OCI-LY1 (cell line): Measurements from ENCODE around the gene SMARCC1.

Source experiments
- H2AFZ ChIP-seq: fragments of 200-600 bp; sonication (generic), shearing (Covaris generic); 2 replicates; pipeline ENCODE4 v1.6.0; 2014; ENCODE audit warnings: antibody characterized with exemption, mild to moderate bottlenecking, low read length
- H3F3A ChIP-seq: fragments of 200-600 bp; sonication (generic), shearing (Covaris generic); 2 replicates; pipeline ENCODE4 v1.6.0; 2014; ENCODE audit warnings: mild to moderate bottlenecking, antibody characterized with exemption, low read length, moderate library complexity; ENCODE audit not compliant: insufficient read depth
- H3K27ac ChIP-seq: fragments of 200-600 bp; sonication (generic); 2 replicates; pipeline ENCODE4 v1.5.1; 2014; ENCODE audit warnings: low read length, mixed run types, mild to moderate bottlenecking, low read depth; ENCODE audit not compliant: poor library complexity, severe bottlenecking
- H3K27me3 ChIP-seq: fragments of 200-600 bp; sonication (generic); 2 replicates; pipeline ENCODE4 v1.6.0; 2014; ENCODE audit warnings: antibody characterized with exemption, mild to moderate bottlenecking, low read length, moderate library complexity; ENCODE audit not compliant: insufficient read depth
- H3K36me3 ChIP-seq: fragments of 200-600 bp; sonication (generic); 2 replicates; pipeline ENCODE4 v1.6.1; 2014; ENCODE audit warnings: mild to moderate bottlenecking, antibody characterized with exemption, low read length, moderate library complexity, mixed read lengths; ENCODE audit not compliant: insufficient read depth
- H3K4me1 ChIP-seq: fragments of 200-600 bp; sonication (generic); 2 replicates; pipeline ENCODE4 v1.5.1; 2014; ENCODE audit warnings: mild to moderate bottlenecking, low read length, moderate library complexity; ENCODE audit not compliant: insufficient read depth, severe bottlenecking
- H3K4me2 ChIP-seq: fragments of 200-600 bp; sonication (generic), shearing (Covaris generic); 2 replicates; pipeline ENCODE4 v1.6.1; 2014; ENCODE audit warnings: low read length
- H3K4me3 ChIP-seq: fragments of 200-600 bp; sonication (generic); 2 replicates; pipeline ENCODE4 v1.5.1; 2014; ENCODE audit warnings: low read length, low read depth, mild to moderate bottlenecking, mixed read lengths; ENCODE audit not compliant: poor library complexity, severe bottlenecking
- H3K79me2 ChIP-seq: fragments of 200-600 bp; shearing (Covaris generic); 2 replicates; pipeline ENCODE4 v1.6.1; 2016; ENCODE audit warnings: mixed run types, low read length, mixed read lengths; ENCODE audit not compliant: insufficient read depth
- H3K9ac ChIP-seq: fragments of 200-600 bp; sonication (generic), shearing (Covaris generic); 2 replicates; pipeline ENCODE4 v1.6.1; 2014; ENCODE audit warnings: mild to moderate bottlenecking, low read length, mixed read lengths
- H3K9me2 ChIP-seq: fragments of 200-600 bp; sonication (generic), shearing (Covaris generic); 2 replicates; pipeline ENCODE4 v1.6.1; 2014; ENCODE audit warnings: low read depth, mild to moderate bottlenecking, low read length, mixed read lengths
- H3K9me3 ChIP-seq: fragments of 200-600 bp; shearing (Covaris generic); 2 replicates; pipeline ENCODE4 v1.6.1; 2014; ENCODE audit warnings: low read length, mixed read lengths
- H4K20me1 ChIP-seq: fragments of 200-600 bp; sonication (generic), shearing (Covaris generic); 2 replicates; pipeline ENCODE4 v1.6.0; 2016; ENCODE audit warnings: mild to moderate bottlenecking, low read length; ENCODE audit not compliant: insufficient read depth
- CTCF ChIP-seq: fragments of 200-600 bp; sonication (generic), shearing (Covaris generic); IDR thresholded peaks from 2 replicates; pipeline ENCODE4 v1.5.1; 2017; ENCODE audit warnings: mild to moderate bottlenecking, antibody characterized with exemption, low read length, moderate library complexity, mixed read lengths
- EZH2 ChIP-seq: fragments of 200-600 bp; sonication (generic), shearing (Covaris generic); IDR thresholded peaks from 2 replicates; pipeline ENCODE4 v1.8.0; 2017; ENCODE audit warnings: borderline replicate concordance, mixed run types, mild to moderate bottlenecking, antibody characterized with exemption, low read length, moderate library complexity, mixed read lengths

SMARCC1 gene

GRCh38 chr3:47612879-47613278 lies 168.8 kb downstream of the SMARCC1 start:
- TF ChIP-seq EZH2 (no peak), CTCF (no peak)
- H3K4me2 ChIP-seq: no peak overlapping the region
- no peaks in the 10 kb centered on the region for H3K27me3 ChIP-seq
- no peak overlapping the region for H3K4me3 ChIP-seq
- peaks cover 90% of the 10 kb centered on the region for H3K36me3 ChIP-seq
- no peaks in the 10 kb centered on the region for H4K20me1 ChIP-seq
- H3K9ac ChIP-seq: no peak overlapping the region
- no peak overlapping the region for H3K27ac ChIP-seq
- no peaks in the 10 kb centered on the region for H3F3A ChIP-seq
- H3K79me2 ChIP-seq: no peaks in the 10 kb centered on the region
- no peak overlapping the region for H2AFZ ChIP-seq
- no peaks in the 10 kb centered on the region for H3K9me2 ChIP-seq
- H3K4me1 ChIP-seq: peaks cover 17% of the 10 kb centered on the region
- no peaks in the 10 kb centered on the region for H3K9me3 ChIP-seq

GRCh38 chr3:47612178-47612577 lies 169.5 kb downstream of the SMARCC1 start:
- TF ChIP-seq EZH2: no peak
- no peak overlapping the region for H3K4me2 ChIP-seq

GRCh38 chr3:47611576-47611975 lies 170.1 kb downstream of the SMARCC1 start:
- no peak overlapping the region for H3K4me3 ChIP-seq
- no peaks in the 10 kb centered on the region for H3K9me3 ChIP-seq
- no peak overlapping the region for H3K9ac ChIP-seq
- no peak for TF ChIP-seq CTCF
- TF ChIP-seq EZH2: no peak
- no peak overlapping the region for H3K27ac ChIP-seq
- H3K9me2 ChIP-seq: no peaks in the 10 kb centered on the region
- H3K36me3 ChIP-seq: peaks cover 89% of the 10 kb centered on the region
- H3K4me1 ChIP-seq: peaks cover 17% of the 10 kb centered on the region
- H3K79me2 ChIP-seq: no peaks in the 10 kb centered on the region
- no peaks in the 10 kb centered on the region for H3F3A ChIP-seq
- H3K27me3 ChIP-seq: no peaks in the 10 kb centered on the region
- no peaks in the 10 kb centered on the region for H4K20me1 ChIP-seq
- H2AFZ ChIP-seq: no peak overlapping the region
- H3K4me2 ChIP-seq: no peak overlapping the region

More at GRCh38 chr3:47612178-47612577, 169.5 kb downstream of the SMARCC1 start:
- Histone ChIP-seq H3K79me2 (no peaks in the 10 kb centered on the region), H3K4me1 (peaks cover 17% of the 10 kb centered on the region), H3K4me3 (no peak overlapping the region), H3K9me3 (no peaks in the 10 kb centered on the region), H3F3A (no peaks in the 10 kb centered on the region), H2AFZ (no peak overlapping the region), H4K20me1 (no peaks in the 10 kb centered on the region), H3K36me3 (peaks cover 89% of the 10 kb centered on the region), H3K27me3 (no peaks in the 10 kb centered on the region), H3K9ac (no peak overlapping the region), H3K27ac (no peak overlapping the region), H3K9me2 (no peaks in the 10 kb centered on the region)

GRCh38 chr3:47610583-47610982 lies 171.1 kb downstream of the SMARCC1 start:
- no peak overlapping the region for H3K4me3 ChIP-seq
- H3K9ac ChIP-seq: no peak overlapping the region
- H3K36me3 ChIP-seq: peaks cover 90% of the 10 kb centered on the region
- H3K79me2 ChIP-seq: no peaks in the 10 kb centered on the region
- no peak overlapping the region for H3K4me2 ChIP-seq
- no peaks in the 10 kb centered on the region for H3F3A ChIP-seq
- H3K9me3 ChIP-seq: no peaks in the 10 kb centered on the region
- no peak for TF ChIP-seq EZH2
- TF ChIP-seq CTCF: no peak
- H3K27me3 ChIP-seq: no peaks in the 10 kb centered on the region
- no peaks in the 10 kb centered on the region for H4K20me1 ChIP-seq
- peaks cover 17% of the 10 kb centered on the region for H3K4me1 ChIP-seq
- H3K27ac ChIP-seq: no peak overlapping the region
- no peaks in the 10 kb centered on the region for H3K9me2 ChIP-seq
- no peak overlapping the region for H2AFZ ChIP-seq
